ENCODE data around the gene STIM1.

STIM1 gene

GRCh38 chr11:3956038-3956437, 100.6 kb downstream of the STIM1 start:
- DNase-seq = no peak

- no peak for DNase-seq
Measured at GRCh38 chr11:3956748-3957147, 101.3 kb downstream of the STIM1 start.

GRCh38 chr11:3957437-3957836, 102.0 kb downstream of the STIM1 start:
- no peak for DNase-seq

- no peak for DNase-seq
Measured at GRCh38 chr11:3958281-3958680, 102.8 kb downstream of the STIM1 start.

- no peak for DNase-seq
Measured at GRCh38 chr11:3959015-3959902, 103.8 kb downstream of the STIM1 start.

- no peak for DNase-seq
Measured at GRCh38 chr11:3959903-3960265, 104.4 kb downstream of the STIM1 start.

GRCh38 chr11:3962406-3962840, 107.0 kb downstream of the STIM1 start:
- no peak for DNase-seq

- DNase-seq = no peak
Measured at GRCh38 chr11:3964056-3964455, 108.6 kb downstream of the STIM1 start.

GRCh38 chr11:3964935-3965604, 109.6 kb downstream of the STIM1 start:
- DNase-seq = no peak

- DNase-seq = no peak
Measured at GRCh38 chr11:3967695-3968094, 112.2 kb downstream of the STIM1 start.

GRCh38 chr11:3969200-3969599, 113.7 kb downstream of the STIM1 start:
- no peak for DNase-seq

- peak; percentile 38 for DNase-seq
Measured at GRCh38 chr11:3969613-3970012, 114.1 kb downstream of the STIM1 start.

GRCh38 chr11:3970108-3970507, 114.6 kb downstream of the STIM1 start:
- peak; percentile 54 for DNase-seq

GRCh38 chr11:3971756-3972404, 116.4 kb downstream of the STIM1 start:
- DNase-seq = no peak

- DNase-seq = no peak
Measured at GRCh38 chr11:3972431-3972830, 117.0 kb downstream of the STIM1 start.

- no peak for DNase-seq
Measured at GRCh38 chr11:3977078-3977477, 121.6 kb downstream of the STIM1 start.

GRCh38 chr11:3981084-3981633, 125.7 kb downstream of the STIM1 start:
- DNase-seq = no peak

GRCh38 chr11:3982431-3982830, 127.0 kb downstream of the STIM1 start:
- DNase-seq = no peak

- no peak for DNase-seq
Measured at GRCh38 chr11:3983101-3983500, 127.6 kb downstream of the STIM1 start.

- peak; percentile 39 for DNase-seq
Measured at GRCh38 chr11:3984896-3985295, 129.4 kb downstream of the STIM1 start.

GRCh38 chr11:3985631-3986030, 130.2 kb downstream of the STIM1 start:
- no peak for DNase-seq

GRCh38 chr11:3986301-3986700, 130.8 kb downstream of the STIM1 start:
- no peak for DNase-seq

GRCh38 chr11:3989276-3989920, 133.9 kb downstream of the STIM1 start:
- no peak for DNase-seq
